Mucosa of gallbladder (tissue), 1 donor: ENCODE measurements around the gene PVALEF. TPM values are rescaled to one million over a fixed set of nuclear protein-coding genes. Genes with fewer than 3 reads are reported as not detected.
A peak's percentile ranks its signal among the peaks of the same experiment; 100 is the strongest.
"Not testable (repeated sequence)": the region's sequence is repeated elsewhere in the genome, so short reads cannot be mapped to it uniquely, and the experiment has no call there.

ENCODE experiments used
- DNase-seq: peaks from one replicate; pipeline ENCODE4 v3.0.0-alpha.2; 2020; ENCODE audit warnings: low spot score
- total RNA-seq: library from RNA; stranded (reverse); gene quantifications from one replicate; pipeline ENCODE4 v1.2.1, GENCODE V29; 2021
- donor health status: DM: no; HTN: no; CAD: no.

Gene PVALEF
- total RNA-seq, 1 donor from 2014 or later, result not detected

DNA sequence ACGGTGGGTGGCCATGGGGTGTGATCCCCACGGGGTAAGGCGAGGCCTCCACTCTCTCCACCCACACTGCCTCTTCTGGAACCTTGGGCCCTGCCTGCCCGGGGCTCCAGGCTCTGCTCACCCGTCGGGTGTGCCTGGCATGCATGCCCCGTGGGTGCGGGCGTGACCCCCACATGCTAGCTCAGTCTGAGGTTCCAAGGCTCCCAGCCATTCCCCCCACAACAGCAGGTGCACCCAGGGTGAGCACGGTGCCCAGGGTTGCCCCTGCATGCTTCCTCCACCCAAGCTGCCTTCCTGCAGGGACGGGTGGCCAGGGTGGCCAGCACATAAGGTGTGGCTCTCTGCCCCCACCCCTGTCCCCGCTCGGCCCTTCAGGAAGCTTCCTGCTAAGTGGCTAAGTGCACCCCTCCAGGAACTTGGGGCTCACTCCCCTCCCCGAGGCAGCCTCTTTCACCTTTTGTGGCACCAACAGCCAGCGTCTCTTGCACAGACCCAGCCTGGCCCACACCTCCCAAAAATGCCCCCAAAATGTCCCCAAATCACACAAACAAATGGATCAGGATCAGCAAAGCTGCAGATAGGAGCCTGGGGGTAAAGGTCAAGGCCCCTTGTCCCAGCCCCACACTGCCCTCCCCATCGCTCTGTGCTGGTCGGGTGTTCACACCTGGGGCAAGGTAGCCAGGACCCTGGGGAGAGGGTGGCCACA, 21.4 kb upstream of the PVALEF start:
- no peak for DNase-seq

DNA sequence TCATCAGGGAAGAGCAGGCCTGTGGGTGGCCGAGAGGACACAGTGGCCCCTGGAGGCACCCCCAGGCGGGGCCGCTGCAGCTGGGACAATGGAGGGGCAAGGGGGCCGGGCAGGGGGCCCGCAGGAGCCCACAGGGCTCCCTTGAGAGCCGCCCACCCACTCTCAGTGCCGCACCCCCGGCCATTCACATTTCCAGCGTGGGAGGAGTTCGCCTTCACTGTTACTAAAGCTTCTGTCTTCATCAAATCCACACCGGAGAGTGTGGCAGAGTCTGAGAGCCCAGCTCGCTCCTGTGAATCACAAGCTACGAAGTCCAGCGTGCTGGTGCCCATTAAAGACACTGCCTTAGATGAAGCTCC, 20.9 kb upstream of the PVALEF start:
- DNase-seq, result no peak

DNA sequence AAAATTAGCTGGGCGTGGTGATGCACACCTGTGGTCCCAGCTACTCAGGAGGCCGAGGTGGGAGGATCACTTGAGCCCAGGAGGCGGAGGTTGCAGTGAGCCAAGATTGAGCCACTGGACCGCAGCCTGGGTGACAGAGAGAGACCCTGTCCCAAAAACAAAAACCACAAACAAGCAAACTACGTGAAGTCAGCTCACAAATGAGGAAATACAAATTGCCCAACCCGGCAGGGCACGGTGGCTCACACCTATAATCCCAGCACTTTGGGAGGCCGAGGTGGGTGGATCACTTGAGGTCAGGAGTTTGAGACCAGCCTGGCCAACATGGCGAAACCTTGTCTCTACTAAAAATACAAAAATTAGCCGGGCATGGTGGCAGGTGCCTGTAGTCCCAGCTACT, 19.1 kb upstream of the PVALEF start:
- not testable (repeated sequence) for DNase-seq

DNA sequence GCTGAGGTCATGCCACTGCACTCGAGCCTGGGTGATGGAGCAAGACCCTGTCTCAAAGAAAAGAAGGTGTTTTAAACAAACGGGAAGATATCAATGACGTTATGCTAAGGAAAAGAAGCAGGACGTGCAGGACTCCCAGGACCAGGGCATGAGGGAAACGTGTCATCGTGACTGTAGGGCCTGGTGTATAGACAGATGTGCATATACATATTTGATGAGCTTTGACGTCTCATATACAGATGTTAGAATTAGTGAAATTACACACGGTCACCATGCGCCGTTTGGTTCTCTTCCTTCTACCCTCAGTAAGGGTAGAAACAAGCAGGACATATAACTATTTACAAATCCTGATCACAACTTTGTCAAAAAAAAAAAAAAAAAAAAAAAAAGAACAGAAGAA, 17.6 kb upstream of the PVALEF start:
- DNase-seq, result no peak

DNA sequence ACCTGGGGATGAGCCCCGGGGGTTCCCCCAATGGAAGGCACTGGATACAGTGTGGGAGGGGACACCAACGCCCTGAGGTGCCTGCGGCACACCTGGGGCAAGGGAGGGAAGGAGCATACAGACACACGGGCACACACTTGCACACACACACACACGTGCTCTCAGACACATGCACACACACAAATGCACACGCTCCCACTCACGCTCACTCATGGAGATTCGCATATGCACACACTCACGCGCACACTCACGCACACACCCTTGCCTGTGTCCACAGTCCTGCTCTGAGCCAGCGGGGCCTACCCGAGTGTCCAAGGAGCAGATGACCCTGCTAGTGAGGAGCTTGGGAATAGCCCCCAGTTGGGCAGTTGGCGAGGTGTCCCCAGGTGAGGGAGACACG, 16.7 kb upstream of the PVALEF start:
- DNase-seq, result no peak

DNA sequence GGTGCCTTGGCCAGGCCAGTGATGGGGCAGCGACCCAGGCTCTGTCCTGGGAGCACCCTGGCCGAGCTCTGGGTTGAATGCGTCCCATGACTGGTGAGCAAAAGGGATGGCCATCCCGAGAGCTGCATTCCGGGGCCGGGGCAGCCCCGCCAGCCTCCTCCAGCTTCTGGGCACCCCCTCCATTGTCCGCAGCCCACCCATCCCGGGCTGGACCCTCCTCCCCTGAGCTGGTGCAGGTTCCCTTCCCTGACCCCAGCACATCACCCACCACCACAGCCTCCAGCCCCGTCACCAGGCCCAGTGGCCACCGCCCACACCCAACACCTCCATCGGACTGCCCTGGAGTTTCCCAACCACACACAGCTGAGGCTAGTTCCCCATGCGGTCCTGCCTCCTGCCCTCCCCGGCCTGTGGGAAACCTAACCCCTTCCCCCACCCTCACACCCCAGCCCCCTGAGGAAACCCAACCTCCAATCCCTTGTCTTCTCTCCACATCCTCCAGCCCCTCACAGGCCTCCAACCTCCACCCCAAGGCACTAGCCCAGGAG, 16.2 kb upstream of the PVALEF start:
- DNase-seq, result no peak

DNA sequence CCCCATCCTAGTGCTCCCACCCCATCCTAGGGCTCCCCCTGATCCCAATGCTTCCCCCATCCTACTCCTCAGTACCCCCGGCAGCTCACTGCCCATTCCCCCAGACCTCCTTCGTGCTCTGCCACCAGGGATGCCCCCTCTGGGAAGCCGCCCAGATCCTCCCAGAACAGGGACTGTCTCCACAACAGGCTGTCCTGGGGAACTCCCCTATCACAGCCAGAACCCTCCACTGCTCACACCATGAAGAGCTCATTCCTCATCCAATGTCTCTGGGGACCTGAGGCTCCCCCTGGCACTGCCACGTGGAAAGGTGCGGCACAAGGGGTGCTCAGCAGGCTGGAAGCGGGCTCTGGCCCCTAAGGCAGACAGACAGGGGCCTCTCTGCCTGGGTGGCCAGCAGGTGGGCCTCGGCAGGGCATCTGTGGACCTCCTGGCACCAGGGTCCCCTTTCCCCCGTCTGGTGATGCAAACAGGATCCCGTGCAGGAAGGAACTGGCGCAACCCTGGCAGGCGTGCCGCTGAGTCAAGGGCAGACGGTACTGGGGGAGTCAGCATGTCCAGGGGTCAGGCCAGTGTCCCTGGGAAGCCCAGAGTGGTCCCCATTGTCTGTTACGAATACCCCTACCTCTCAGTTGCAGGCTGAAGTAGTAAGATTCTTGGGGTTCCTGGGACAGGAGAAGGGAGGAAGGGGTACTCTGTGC, 14.8 kb upstream of the PVALEF start:
- DNase-seq, result no peak

DNA sequence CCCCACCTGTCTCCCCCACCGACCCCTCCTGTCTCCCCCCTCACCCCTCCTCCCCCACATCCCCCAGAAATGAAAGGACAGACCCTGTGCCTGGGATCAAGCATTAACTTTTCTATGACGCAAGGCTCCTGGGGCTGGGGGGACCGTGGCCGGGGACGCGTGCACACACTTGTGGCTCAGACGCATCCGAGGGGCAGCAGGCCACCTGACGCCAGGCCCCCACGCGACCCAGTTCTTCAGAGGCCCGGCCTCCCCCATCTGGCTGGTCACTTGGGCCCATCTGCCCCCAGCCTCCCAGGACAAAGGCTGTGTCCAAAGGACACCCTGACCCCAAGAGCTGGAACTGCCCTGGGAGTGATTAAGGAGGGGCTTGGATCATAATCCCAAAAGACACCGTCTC, 14.0 kb upstream of the PVALEF start:
- no peak for DNase-seq

DNA sequence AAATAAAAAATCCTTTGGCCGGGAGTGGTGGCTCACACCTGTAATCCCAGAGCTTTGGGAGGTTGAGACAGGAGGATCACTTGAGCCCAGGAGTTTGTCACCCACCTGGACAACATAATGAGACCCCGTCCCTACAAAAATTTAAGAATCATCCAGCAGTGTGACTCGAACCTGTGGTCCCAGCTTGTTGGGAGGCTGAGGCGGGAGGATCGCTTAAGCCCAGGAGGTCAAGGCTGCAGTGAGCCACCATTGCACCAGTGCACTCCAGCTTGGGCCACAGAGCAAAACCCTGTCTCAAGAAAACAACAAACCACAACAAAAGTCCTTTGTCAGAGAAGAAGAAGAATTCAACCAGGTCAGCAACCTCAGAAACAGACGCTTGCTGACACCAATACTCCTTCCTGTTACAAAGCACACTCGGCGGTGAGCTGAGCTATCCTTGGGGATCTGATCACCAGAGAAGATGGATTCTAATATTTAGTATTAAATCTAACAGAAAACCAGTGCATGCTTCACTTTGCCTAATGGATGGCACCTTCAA, 12.9 kb upstream of the PVALEF start:
- no peak for DNase-seq

DNA sequence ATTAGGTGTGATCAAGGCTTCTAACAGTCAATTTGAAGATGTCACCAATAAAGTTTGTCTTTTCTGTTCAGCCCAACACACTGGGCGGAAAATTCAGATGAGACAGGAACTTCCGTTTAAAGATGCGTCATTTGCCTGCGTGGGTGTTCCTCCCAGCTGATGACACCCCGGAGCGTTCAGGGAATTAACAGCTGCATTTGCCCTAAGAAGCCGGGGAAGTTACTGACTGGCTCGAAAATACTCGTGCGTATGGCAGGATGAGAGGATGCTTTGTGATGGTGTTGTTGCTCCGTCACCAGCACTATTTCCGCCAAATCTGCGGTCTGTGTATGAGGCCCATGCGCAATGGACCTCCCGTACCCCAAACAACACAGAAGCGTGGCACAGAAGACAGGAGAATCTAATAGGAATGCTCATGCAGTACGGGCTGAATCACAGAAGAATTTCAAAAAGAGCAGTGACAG, 11.9 kb upstream of the PVALEF start:
- no peak for DNase-seq

DNA sequence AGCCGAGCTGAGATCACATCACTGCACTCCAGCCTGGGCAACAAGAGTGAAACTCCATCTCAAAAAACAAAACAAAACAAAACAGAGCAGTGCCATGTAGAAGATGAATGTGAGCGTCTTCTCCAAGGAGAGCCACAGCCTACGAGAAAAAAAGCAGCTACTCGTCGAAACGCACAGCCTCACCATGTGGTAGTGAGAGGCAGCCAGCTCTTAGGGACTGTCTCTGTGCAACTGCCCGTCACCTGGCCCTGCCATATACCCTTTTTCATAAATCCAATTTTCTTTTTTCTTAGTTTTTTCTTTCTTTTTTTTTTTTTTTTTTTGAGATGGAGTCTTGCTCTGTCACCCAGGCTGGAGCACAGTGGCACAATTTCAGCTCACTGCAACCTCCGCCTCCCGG, 11.3 kb upstream of the PVALEF start:
- not testable (repeated sequence) for DNase-seq

DNA sequence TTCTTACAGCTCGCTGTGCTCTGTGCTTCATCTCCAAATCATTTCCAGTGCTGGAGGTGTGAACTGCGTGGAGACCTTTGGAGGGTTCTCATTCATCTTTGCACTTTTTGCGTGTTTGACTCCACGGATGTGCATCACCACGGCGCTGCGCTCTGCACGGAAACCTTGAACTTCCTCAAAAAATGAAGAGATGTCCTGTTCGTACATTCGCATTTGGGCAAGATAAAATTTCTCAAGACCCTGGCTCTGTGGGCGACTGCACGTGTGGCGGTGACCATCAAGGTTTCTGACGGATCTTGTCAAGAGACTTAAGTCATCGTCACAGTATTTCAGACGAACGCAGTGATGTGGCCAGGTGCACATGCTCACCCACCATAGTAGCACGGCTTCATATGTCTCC, 10.3 kb upstream of the PVALEF start:
- DNase-seq, result no peak

DNA sequence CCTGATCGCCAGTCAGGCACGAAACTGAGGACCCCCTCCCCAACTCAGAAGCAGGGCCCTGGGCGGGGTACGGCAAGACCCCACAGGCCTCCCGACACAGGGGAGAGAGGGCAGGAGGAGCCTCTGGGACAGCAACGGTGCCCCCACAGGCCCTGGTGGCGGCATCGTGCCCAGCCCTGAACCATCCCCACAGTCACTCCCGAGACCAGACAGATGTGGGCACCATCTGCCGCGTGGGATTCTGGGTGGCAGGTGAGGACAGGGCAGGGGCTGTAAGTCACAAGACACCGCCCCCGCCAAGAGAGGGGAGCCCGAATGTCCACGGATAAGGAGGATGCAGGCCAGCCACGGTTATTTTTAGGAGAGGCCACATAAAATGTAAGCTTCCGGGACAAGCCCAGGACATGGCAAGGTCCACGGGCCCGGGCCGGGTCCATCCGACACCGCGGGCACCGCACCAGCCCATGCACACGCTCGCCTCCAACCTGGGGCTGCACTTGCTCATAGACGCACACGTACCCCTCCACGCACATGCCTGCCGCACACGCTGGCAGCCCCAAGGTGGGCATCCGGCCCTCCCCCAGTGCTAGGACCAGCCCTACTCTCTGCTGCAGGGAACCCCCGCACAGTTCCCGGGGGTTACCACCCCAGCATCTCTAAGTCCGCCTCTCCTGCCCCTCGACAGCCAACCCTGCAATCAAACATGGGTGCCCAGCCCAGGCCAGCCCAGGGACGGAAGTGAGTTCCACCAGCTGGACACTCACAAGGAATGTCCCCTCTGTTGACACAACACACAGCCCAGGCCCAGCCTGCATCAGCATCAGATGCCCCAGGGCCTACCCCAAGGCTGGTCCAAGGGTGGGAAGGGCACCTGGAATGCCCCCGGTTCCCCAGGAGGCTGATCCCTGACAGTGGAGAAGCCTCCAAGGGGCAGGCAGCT, 8.2 kb upstream of the PVALEF start:
- no peak for DNase-seq

DNA sequence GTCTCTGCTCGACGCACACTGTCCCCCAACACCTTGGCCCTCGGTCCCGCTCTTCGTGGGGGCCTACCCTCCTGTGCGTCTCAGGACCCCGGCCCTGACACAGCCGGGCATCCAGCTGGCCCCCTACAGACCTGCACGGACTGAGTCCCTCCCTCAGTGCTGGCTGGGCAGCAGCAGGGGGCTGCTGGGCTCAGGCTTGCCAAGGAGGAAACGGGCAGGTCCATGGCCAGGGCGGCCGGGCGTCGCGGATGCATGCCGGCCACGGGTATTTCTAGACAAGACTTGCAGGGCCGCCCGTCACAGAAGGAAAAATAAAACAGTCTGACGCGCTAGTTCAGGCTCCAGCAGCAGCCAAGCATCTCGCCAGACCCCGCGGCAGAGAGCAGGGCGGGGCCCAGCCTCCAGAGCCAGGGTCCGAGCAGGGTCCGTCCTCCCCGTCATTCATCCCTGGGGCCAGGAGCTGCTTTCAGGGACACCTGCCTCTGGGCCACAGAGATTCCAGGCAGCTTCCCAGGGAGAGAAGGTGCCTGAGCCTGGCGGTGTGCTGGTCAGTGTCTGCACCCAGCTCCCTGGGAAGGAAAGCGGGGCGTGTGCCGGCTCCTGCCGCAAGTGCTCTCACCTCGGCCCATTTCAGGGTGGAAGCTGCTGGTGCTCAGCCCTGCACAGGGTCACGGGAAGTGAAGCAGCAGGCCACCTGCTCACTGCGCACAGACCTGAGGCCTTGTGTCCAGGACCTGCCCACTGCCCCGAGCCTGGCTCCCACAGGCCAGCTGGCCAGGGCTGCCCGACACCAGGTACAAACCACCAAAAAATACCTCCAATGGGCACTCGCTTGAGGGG, 7.2 kb upstream of the PVALEF start:
- DNase-seq, result no peak

DNA sequence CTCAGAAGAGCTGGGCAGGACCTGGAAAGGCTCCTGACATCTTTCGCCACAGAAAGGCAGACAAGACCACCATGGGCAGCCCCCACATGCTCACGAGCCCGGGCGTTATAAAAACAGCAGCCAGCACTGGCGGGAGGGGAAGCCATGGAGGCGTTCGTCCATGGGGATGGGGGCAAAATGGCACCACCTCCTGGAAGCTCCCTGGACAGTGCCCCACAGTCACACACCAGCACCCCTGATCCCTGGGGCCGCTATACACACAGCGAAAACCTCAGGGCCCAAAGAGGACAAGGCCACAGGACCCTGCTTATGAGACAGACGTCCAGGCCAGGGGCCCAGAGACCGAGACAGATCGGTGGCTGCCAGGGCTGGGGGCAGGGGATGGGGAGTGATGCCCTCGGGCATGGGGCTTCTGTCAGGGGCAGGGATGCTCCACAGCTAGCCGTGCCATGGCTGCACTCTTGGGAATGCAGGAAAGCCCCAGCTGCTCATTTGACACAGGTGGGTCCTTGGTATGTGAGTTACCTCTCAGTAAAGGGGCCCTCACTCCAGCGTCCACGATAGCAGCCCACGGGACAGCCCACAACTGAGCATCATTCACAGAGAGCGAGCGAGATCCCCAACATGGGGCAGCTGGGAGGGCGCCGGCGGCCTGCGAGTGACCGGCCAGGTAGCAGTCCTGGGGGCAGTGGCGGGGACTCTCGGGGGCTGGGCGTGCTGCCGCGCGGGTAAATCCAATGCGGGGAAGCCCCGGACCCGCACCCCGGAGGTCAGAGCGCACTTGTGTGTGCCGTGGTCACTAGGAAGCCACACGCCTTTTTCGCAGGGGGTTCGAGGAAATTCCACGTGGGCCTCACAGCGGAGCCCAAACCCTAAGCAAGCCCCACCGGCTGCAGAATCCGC, 6.4 kb upstream of the PVALEF start:
- DNase-seq, result no peak

DNA sequence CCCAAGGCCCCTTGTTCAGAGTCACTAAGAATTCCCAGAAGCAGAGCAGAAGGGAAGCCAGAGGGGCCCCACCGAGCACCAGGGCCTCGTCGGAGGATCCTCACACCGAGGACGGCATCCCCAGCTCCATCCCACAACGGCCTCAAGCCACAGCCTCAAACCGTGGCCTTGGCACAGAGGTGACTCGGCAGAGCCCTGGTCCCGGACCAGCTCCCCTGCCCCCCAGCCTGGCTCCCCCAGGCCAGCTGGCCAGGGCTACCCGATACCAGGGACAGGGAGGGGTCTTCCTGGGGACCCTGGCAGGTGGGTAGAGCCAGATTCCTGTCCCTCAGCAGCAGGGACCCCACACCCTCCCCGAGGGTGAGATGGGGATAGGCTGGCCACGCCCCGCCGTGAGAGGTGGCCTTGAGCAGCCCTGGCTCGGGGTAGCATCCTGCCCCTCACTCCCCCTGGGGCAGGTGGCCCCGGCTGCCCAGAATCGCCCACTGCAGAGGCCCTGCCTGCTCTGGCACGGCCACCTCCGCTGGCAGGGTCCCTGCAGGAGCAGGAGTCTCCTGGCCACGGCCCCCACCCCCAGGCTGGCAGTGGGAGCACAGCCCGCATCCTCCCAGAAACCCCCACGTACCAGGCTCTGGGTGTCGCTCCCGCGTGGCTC, 5.6 kb upstream of the PVALEF start:
- DNase-seq, result no peak

DNA sequence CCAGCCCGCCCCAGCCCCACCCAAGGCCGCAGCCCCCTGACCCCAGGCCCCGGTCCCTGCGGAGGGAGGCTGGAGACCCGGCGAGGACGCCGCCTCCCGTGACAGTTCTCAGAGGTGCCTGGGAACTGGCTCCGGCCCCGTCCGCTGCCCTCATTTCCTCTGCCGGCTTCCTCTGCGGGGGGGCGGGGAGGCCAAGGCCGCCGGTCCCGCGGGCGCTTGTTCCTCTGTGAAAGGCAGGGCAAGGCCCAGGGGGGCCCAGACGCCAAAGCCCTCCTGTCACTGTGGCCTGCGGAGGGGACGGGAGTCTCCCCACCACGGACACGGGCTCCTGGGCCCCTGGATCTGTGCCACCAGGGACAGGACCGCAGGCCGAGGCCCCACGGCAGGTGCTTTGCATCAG, 5.0 kb upstream of the PVALEF start:
- peak; percentile 34 for DNase-seq

DNA sequence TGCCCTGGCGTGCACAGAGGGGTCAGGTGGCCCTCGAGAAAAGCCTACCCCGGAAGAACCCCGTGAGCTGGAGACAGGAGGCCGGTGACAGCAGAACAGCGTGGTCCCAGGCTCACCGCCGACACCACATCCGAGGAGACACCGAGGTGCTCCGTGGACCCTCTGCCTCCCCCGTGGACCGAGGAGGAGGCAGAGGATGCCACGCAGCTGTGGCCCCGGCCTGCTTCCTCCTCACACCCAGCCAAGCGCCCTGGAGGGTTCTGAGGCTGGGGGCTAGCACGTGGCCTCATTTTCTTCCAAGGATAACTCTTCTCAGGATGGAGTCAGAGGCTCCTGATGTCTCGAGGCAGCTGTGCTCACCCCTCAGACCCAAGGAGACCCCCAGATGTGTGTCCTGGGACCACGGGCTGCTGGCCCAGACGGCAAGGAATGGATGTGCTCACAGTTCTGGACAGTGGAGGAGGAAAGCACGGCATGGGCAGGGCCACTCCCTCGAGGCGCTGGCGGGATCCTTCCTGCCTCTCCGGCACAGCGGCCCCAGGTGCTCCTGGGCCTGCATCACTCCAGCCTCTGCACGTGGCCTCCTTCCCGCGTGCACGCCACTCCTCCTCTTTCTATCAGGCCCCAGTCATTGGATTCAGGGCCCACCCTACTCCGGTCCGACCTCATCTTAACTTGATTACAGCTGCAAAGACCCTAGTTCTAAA, 4.4 kb upstream of the PVALEF start:
- no peak for DNase-seq

DNA sequence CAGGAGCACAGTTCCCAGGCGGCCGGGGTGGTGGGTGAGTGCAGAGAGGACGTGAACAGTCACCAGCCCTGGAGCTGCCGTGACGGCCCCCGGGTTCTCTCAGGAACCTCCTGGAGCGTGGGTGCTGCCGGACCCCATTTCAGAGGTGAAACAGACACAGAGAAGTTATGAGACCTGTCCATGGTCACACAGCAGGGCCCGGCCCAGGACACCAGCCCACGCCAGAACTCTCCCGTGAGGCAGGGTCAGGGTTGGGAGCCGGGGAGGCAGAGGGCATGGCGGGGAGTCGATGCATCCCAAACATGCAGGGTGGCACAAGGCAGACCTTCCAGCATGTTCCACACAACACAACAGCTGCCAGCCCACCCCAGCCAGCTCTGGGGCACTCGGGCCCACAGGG, 3.8 kb upstream of the PVALEF start:
- no peak for DNase-seq
